Astrocyte of the cerebellum (primary cell): ENCODE results near the gene IL12A.

Experiments
- DNase-seq: peaks from one replicate; pipeline ENCODE4 v3.0.0-alpha.2; 2011; ENCODE audit warnings: low read depth
- H3K4me3 ChIP-seq: 2 replicates; pipeline ENCODE4 v1.5.1; 2011; ENCODE audit warnings: mild to moderate bottlenecking, low read depth, low read length, moderate library complexity
- CTCF ChIP-seq: IDR thresholded peaks from 2 replicates; pipeline ENCODE4 v1.5.1; 2012; ENCODE audit warnings: low read length, low read depth, moderate library complexity, mild to moderate bottlenecking; ENCODE audit errors: missing control alignments
- in situ Hi-C: cut with HindIII; loops from 2 replicates; pipeline ENCODE4 v1.10.0; 2017; ENCODE audit warnings: low sequenced_read_pairs

IL12A gene

GRCh38 chr3:159971311-159971710, 17.3 kb upstream of the IL12A start:
- no peak for DNase-seq
- TF ChIP-seq CTCF: no peak
- in situ Hi-C loops: no loop called here
- no peak overlapping the region for H3K4me3 ChIP-seq

GRCh38 chr3:159977295-159977694, 11.3 kb upstream of the IL12A start:
- no peak for DNase-seq
- H3K4me3 ChIP-seq: no peak overlapping the region
- in situ Hi-C loops: no loop called here
- TF ChIP-seq CTCF: no peak

DNA sequence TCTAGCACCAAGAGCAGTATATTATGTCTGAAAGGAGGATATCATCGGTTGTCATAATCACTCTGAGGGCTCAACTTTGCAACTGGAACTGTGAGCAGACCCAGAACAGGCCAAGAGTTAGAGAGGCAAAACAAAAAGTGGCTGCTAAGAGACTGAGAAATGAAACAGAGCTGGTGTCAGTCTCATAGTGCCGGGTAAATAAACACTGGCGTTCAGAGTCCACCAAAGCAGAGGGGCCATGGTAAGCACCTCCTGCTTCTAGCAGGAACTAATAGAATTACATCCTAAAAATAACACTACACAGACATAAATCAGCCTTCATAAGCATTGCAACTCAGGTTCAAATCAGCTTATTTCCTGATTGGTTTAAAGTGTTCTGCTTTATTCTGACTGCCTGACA, 10.3 kb upstream of the IL12A start:
- in situ Hi-C loops: no loop called here
- TF ChIP-seq CTCF: no peak
- no peak overlapping the region for H3K4me3 ChIP-seq
- no peak for DNase-seq

DNA sequence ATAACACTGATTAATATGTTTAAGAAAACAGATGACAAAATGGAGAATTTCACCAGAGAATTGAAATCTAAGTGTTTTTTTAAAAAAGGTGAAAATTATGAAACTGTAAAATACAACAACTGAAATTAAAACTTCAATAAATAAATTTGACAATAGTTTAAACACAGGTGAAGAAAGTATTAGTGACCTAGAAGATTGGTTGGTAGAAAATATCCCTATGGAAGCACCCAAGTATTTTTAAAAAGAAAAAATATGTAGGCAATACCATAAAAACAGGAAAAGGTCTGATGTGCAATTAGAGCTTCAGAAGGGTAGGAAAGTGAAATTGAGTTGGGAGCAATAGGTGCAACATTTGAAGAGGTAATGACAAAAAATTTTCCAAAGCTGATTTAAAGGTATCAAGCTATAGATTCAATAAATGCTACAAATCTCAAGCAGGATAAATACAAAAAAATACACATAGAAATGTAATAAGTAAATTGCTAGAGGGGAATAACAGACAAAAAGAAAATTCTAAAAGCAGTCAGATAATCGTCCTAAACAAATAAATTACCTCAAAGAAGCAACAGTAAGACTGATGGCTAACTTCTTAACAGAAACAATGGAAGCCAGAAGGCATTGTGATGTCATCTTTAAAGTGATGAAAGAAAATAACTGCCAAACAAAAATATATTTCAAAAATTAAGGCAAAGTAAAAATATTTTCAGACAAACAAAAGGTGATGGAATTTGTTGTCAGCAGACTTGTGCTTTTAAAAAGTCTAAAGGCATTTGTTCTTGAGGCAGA, 9.5 kb upstream of the IL12A start:
- no peak for TF ChIP-seq CTCF
- DNase-seq: no peak
- in situ Hi-C loops: no loop called here
- H3K4me3 ChIP-seq: no peak overlapping the region

GRCh38 chr3:159982442-159982974, 6.1 kb upstream of the IL12A start:
- DNase-seq: no peak
- in situ Hi-C loops: no loop called here
- peak; percentile 10 for TF ChIP-seq CTCF
- no peak overlapping the region for H3K4me3 ChIP-seq

GRCh38 chr3:159987291-159987711, 1.3 kb upstream of the IL12A start:
- H3K4me3 ChIP-seq: no peak overlapping the region
- no peak for DNase-seq
- TF ChIP-seq CTCF: peak; percentile 27
- in situ Hi-C loops: no loop called here
